HG03354 (cell line): ENCODE measurements around the gene STEAP3.

Source experiments
- ATAC-seq: cut with Tn5 transposase; IDR thresholded peaks from one replicate; pipeline ENCODE4 v1.9.1; 2021; ENCODE audit warnings: mild to moderate bottlenecking; ENCODE audit not compliant: unreplicated experiment, poor library complexity, severe bottlenecking

The STEAP3 gene

GRCh38 chr2:119311371-119311770 is 87.7 kb downstream of the STEAP3 start:
- no peak for ATAC-seq

GRCh38 chr2:119311831-119312230 is 88.2 kb downstream of the STEAP3 start:
- no peak for ATAC-seq
